NCI-H1930 (cell line): ENCODE data around the gene SIGLEC12.
"Not testable (repeated sequence)": the region's sequence is repeated elsewhere in the genome, so short reads cannot be mapped to it uniquely, and the experiment has no call there.

Experiments used
- DNase-seq, 2 experiments: peaks; one replicate each; lab custom pipeline; 2025; lab: John Stamatoyannopoulos, UW

The SIGLEC12 gene

DNA sequence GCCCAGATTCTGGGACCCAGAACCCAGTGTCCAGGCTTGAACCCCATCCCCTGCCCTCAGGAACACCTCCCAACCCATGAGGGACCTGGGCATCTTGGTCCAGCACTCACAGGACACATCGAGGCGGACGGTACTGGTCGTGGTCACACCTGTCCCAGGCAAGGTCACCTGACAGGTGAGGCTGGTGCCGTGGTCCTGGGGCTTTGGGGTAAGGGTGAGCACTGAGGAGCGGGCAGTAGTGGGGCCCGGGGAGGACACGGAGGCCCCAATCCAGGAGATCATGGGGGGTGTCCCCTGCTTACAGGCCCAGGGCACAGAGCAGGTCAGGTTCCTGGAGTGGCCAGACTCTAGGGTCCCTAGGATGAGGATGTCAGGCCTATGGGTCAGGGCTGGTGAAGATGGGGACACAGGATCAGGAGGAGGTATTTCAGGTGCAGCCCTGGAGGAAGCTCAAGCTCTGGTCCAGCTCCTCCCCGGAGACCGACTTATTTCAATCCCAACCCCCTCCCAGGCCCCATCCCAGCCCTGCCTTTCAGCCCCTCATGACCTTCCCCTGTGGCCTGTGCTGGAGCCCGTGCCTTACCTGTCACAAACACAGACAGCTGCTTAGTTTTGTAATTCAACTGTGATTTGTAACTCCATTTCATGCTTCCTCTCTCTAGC is 44.1 kb downstream of the SIGLEC12 start:
- DNase-seq: no peak

DNA sequence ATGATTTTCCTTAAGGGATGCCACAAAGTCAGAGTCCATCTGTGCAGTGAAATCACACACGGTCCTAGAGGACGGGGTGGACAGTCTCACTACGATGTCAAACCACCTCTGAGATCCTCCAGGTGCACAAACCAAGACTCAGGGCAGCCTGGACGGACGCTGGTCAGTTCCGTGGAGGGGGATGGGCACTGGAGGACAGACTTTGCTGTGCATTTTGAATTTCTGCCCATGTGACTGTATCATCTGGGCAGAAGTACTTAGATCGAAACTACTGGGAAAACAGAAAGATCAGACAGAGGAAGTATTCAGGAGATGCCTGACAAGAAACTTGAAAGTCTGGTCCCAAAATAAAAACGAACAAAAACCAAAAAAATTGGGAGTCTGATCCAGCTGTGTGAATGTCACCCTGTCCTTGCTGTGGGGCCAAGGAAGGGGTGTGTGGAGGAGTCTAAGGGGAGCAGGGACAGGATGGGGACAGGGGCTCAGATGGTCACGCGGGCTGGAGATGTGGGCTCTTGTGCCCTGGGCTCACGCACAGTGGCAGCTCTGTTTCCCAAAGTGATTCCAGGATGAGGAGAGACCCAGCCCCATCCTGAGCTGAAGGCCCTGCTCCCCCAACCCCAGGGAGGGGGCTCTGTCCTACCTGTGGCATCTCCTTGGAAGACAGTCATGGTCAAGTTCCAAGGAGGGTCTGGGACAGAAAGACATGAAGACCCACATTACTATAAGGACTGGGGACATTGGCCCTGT is 44.9 kb downstream of the SIGLEC12 start:
- DNase-seq: no peak

DNA sequence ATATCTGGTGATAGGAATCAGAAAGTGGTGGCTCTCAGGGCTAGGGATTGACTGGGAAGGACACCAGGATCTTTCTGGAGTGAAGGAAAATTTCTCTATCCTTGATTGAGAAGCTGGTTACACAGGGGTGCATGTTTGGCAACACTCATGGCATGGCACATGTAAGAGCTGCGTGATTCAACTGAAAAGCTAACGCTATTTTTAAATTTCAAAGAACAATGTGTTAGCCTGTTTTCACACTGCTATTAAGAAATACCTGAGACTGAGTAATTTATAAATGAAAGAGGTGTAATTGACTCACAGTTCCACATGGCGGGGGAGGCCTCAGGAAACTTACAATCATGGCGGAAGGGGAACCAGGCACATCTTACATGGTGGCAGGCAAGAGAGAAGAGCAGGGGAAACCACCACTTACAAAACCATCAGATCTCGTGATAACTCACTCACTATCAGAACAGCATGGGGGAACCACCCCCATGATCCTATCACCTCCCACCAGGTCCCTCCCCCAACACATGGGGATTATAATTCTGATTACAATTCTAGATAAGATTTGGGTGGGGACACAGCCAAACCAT is 50.8 kb downstream of the SIGLEC12 start:
- DNase-seq: no peak

DNA sequence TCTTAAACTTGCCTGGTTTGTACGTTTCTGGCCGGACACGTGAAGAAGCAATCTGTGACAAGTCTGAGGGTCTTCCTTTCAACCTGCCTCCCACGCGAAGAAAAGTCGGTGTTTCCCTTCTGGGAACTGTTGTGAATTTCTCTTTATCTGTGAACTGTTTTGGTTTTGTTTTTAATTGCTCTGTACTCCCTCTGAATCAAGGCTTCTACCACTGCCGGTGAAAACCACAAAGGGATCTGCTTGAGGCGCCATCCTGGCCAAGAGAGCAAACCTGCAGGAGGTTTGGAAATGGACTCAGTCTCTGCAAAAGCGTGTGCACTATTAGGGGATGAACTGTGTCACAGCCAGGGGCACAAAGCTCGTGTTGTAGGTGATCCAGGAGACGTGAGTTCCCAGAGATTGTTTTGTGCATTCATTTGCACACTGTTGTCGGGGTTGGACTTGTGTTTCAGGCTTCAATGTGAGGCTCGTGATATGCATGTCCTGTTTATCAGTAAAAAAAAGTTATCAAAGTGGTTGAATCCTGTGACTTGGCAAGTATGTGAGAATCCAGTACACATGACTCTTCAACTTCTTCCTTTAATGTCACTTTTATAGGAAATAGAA is 53.1 kb downstream of the SIGLEC12 start:
- DNase-seq: no peak

DNA sequence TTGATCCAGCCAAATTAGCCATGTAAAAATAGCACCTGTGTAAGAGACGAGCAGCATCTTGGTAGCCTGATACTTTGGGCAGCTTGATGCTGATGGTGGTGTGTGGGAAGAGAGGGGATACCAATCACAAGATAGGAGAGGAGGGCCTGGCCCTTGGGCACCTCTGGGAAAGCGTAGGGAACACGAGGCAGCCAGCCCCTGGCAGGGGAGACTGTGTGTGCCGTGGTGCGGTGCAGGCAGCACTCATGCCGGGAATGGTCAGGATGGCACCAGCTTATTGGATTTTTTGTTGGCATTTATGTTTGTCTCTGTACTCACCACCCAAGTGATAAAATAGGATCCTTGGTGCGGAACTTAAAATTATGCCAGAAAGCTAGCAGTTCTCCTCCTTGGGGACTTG is 53.6 kb downstream of the SIGLEC12 start:
- no peak for DNase-seq

DNA sequence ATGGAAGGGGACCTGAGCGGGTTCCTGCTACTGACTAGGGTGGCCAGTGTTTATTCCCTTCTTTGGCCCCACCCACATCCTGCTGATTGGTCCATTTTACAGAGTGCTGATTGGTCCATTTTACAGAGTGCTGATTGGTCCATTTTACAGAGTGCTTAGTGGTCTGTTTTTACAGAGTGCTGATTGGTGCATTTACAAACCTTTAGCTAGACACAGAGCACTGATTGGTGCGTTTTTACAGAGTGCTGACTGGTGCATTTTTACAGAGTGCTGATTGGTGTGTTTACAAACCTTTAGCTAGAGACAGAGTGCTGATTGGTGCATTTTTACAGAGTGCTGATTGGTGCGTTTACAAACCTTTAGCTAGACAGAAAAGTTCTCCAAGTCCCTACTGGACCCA is 54.1 kb downstream of the SIGLEC12 start:
- DNase-seq: not testable (repeated sequence)

DNA sequence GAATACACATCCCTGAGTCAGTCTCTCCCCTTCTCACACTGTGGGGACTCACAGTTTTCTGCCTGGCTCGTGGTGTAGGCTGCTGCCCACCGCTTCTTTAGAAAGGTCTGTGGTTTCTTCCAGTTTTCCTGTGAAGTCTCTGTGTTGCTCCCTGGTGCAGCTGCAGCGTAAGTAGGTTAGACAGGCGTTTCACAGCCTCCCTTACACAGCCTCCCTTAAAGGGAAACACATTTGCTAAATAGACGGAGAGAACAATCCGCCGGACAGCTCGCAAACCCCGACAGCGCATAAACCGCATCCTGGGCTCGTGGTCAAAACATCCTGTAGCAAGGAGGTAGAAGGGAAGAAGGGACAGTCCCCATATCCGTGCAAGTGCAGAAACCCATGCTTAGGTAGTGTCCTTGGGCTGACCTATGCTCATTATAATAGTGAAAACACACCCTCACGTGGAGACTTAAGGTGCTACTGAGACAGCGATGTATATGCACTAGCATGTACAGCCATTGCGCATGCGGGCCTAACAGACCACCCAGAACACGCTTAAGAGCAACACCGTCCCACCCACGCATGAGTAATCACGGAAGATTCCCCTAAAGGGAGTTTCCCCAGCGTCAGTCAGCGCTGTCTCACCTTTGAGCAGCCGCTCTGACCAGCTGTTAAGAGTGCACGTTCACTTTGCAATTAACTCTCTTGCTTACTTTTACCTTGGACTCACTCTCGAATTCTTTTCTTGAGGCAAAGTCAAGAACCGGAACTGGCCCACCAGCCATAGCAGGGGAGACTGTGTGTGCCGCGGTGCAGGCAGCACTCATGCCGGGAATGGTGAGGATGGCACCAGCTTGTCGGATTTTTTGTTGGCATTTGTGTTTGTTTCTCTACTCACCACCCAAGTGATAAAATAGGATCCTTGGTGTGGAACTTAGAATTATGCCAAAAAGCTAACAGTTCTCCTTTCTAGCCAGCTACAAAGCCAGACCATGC is 59.9 kb downstream of the SIGLEC12 start:
- DNase-seq: no peak
